OCI-LY3 (cell line): Measurements from ENCODE around the gene C16orf92.

ENCODE experiments used
- H2AFZ ChIP-seq: fragments of 200-600, 300-600 bp; shearing (Covaris generic); 2 replicates; pipeline ENCODE4 v1.6.0; 2014; ENCODE audit warnings: antibody characterized with exemption, low read depth, low read length
- H3K27ac ChIP-seq: fragments of 200-600, 300-600 bp; sonication (generic); 2 replicates; pipeline ENCODE4 v1.5.1; 2014; ENCODE audit warnings: mild to moderate bottlenecking, low read length, moderate library complexity, mixed read lengths
- H3K27me3 ChIP-seq: fragments of 200-600, 300-600 bp; sonication (generic); 2 replicates; pipeline ENCODE4 v1.6.1; 2014; ENCODE audit warnings: low read depth, low read length, mixed read lengths
- H3K36me3 ChIP-seq: fragments of 200-600, 300-600 bp; sonication (generic); replicated peaks from 2 replicates; pipeline ENCODE3; 2014; ENCODE audit warnings: low read depth, low read length, mixed read lengths
- H3K4me1 ChIP-seq: fragments of 300-600, 200-600 bp; sonication (generic); 2 replicates; pipeline ENCODE4 v1.6.1; 2014; ENCODE audit warnings: low read length, mixed read lengths
- H3K4me2 ChIP-seq: fragments of 200-600, 300-600 bp; sonication (generic); 2 replicates; pipeline ENCODE4 v1.6.1; 2014; ENCODE audit warnings: low read length, mixed read lengths
- H3K4me3 ChIP-seq: fragments of 300-600, 200-600 bp; sonication (generic); 2 replicates; pipeline ENCODE4 v1.5.1; 2014; ENCODE audit warnings: antibody characterized with exemption, mild to moderate bottlenecking, low read length, moderate library complexity
- H3K79me2 ChIP-seq: fragments of 300-600, 200-600 bp; shearing (Covaris generic); 2 replicates; pipeline ENCODE4 v1.6.1; 2014; ENCODE audit warnings: mild to moderate bottlenecking, low read length, mixed read lengths
- H3K9ac ChIP-seq: fragments of 300-600, 200-600 bp; shearing (Covaris generic); 2 replicates; pipeline ENCODE4 v1.6.0; 2014; ENCODE audit warnings: mild to moderate bottlenecking, low read length, moderate library complexity
- H3K9me3 ChIP-seq: fragments of 200-600, 300-600 bp; shearing (Covaris generic); 2 replicates; pipeline ENCODE4 v1.6.1; 2014; ENCODE audit warnings: low read length, mixed read lengths; ENCODE audit not compliant: insufficient read depth
- H4K20me1 ChIP-seq: fragments of 200-600, 300-600 bp; sonication (generic); 2 replicates; pipeline ENCODE4 v1.6.1; 2016; ENCODE audit warnings: low read length, mixed read lengths; ENCODE audit not compliant: insufficient read depth
- EZH2phosphoT487 ChIP-seq: fragments of 200-600 bp; shearing (Covaris generic); IDR thresholded peaks from 2 replicates; pipeline ENCODE4 v1.6.1; 2018; ENCODE audit warnings: antibody characterized with exemption, mixed run types, low read depth
- TF ChIP-seq, protein P1 (sequence below): fragments of 200-600, 300-600 bp; sonication (generic); IDR thresholded peaks from 2 replicates; pipeline ENCODE4 v1.5.1; 2014; ENCODE audit warnings: antibody characterized with exemption, low read length, low read depth

C16orf92 gene

DNA sequence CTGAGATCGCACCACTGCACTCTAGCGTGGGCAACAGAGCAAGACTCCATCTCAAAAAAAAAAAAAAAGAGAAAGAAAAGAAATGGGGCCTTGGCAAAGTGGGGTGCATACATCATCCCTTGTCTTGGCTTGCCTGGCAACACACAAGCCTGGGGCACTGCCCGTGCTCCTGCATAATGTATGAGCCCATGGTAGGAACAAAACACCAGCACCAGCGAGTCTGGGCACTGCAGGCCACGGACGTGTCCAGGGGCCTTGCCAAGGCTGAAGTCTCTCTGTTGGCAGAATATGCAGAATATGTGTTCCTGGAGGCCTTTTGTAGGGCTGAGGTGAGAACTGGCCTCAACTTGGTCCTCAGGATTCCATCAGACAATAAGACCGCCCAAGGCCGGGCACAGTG, 26.9 kb downstream of the C16orf92 start:
- Histone ChIP-seq H3K9ac (no peak overlapping the region), H3K4me1 (peaks cover 5% of the 10 kb centered on the region), H3K36me3 (no peaks in the 10 kb centered on the region), H3K9me3 (no peaks in the 10 kb centered on the region), H3K4me3 (no peak overlapping the region), H3K27me3 (peaks cover 7% of the 10 kb centered on the region), H3K4me2 (no peak overlapping the region), H4K20me1 (no peaks in the 10 kb centered on the region), H3K79me2 (no peaks in the 10 kb centered on the region), H3K27ac (no peak overlapping the region), H2AFZ (no peak overlapping the region)
- no peak for TF ChIP-seq EZH2phosphoT487
- TF ChIP-seq, protein P1, sequence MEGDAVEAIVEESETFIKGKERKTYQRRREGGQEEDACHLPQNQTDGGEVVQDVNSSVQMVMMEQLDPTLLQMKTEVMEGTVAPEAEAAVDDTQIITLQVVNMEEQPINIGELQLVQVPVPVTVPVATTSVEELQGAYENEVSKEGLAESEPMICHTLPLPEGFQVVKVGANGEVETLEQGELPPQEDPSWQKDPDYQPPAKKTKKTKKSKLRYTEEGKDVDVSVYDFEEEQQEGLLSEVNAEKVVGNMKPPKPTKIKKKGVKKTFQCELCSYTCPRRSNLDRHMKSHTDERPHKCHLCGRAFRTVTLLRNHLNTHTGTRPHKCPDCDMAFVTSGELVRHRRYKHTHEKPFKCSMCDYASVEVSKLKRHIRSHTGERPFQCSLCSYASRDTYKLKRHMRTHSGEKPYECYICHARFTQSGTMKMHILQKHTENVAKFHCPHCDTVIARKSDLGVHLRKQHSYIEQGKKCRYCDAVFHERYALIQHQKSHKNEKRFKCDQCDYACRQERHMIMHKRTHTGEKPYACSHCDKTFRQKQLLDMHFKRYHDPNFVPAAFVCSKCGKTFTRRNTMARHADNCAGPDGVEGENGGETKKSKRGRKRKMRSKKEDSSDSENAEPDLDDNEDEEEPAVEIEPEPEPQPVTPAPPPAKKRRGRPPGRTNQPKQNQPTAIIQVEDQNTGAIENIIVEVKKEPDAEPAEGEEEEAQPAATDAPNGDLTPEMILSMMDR = no peak

DNA sequence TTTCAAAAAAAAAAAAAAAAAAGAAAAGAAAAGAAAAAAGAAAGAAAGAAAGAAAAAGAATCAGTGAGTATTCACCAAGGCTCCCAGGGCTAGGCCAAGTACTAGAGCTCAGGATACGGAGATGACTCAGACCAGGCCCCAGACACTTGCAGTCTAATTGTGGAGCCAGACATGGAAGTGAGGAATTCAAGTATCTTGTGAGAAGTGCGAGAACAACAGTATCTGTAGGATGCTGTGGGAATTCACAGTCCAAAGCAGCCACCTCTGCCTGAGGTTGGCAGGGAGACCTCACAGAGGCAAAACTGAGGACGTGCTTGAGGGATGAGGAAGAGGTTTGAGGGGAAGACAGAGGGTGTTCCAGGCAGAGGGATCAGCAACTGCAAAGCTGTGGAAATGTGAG, 28.5 kb downstream of the C16orf92 start:
- no peak for TF ChIP-seq EZH2phosphoT487
- TF ChIP-seq, protein P1 = no peak
- no peak overlapping the region for H3K27ac ChIP-seq
- no peaks in the 10 kb centered on the region for H3K36me3 ChIP-seq
- H3K27me3 ChIP-seq = peaks cover 5% of the 10 kb centered on the region
- H4K20me1 ChIP-seq = no peaks in the 10 kb centered on the region
- H3K4me2 ChIP-seq = no peak overlapping the region
- no peaks in the 10 kb centered on the region for H3K9me3 ChIP-seq
- no peak overlapping the region for H3K9ac ChIP-seq
- H3K4me3 ChIP-seq = no peak overlapping the region
- no peak overlapping the region for H2AFZ ChIP-seq
- H3K79me2 ChIP-seq = no peaks in the 10 kb centered on the region
- peaks cover 5% of the 10 kb centered on the region for H3K4me1 ChIP-seq

DNA sequence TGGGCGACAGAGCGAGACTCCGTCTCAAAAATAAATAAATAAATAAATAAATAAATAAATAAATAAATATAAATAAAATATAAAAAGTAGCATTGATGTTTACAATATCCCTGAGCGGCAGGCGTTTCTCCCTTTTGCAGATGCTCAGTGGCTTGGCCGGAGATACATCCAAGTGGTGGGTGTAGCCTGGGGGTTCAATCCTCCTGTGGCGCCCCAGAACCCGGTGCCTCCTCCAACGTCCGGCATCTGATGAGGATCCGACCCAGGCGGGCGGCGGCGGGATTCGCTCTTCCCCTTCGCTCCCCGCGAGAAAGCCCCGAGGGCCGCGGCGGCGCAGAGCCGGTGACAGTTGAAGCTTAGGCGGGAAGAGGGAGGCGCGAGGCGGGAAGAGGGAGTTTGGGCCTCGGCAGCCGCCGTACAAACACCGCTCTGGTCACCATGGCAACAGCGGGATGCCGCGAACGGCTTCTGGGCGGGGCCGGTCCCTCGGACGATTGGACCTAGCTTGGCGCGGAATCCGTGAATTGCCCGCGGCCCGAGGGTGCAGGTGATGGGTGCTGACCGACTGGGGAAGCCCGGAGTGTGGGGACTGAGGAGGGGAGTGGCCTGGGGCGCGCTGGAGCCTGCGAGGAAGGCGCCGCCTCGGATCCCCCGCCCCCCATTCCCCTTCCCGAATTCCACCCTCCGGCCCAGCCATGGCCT, 29.8 kb downstream of the C16orf92 start:
- peak overlapping the region; percentile 79 for H3K9ac ChIP-seq

DNA sequence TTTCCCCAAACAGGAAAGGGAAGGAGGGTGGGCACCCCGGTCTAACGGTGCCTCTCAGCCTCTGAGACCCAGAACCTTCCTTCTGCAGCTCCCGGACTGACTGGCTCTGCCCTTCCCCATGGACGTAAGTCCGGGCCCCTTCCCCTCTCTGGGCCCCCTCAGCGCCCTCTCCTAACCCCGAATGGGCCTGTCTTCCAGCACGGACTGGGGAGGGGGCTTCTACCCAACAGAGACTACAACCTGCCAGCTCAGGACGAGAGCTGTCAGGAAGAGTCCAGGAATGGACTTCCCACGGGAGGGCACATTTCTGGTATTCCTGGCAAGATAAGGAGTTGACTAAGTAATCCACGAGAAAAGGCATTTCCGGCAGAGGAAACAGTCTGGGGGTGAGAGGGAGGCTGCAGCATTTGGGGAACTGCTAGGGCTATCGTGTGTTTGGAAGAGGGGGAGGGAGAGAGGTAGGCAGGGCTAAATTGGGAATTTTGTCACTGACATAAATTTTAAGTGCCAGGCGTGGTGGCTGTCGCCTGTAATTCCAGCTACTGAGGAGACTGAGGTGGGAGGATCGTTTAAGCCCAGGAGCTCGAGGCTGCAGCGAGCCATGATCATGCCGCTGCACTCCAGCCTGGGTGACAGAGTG, 30.5 kb downstream of the C16orf92 start:
- no peak overlapping the region for H3K27ac ChIP-seq
- no peaks in the 10 kb centered on the region for H3K36me3 ChIP-seq
- peak overlapping the region; percentile 82 for H3K4me3 ChIP-seq
- H3K4me1 ChIP-seq = peaks cover 5% of the 10 kb centered on the region
- H3K27me3 ChIP-seq = no peaks in the 10 kb centered on the region
- H2AFZ ChIP-seq = peak overlapping the region; percentile 55
- no peaks in the 10 kb centered on the region for H4K20me1 ChIP-seq
- no peaks in the 10 kb centered on the region for H3K79me2 ChIP-seq
- peak overlapping the region; percentile 99 for H3K4me2 ChIP-seq
- no peaks in the 10 kb centered on the region for H3K9me3 ChIP-seq
- peak overlapping the region; percentile 79 for H3K9ac ChIP-seq
- no peak for TF ChIP-seq EZH2phosphoT487
- TF ChIP-seq, protein P1 = no peak

More for the DNA sequence above, 29.8 kb downstream of the C16orf92 start:
- H3K36me3 ChIP-seq = no peaks in the 10 kb centered on the region
- H3K27me3 ChIP-seq = no peaks in the 10 kb centered on the region
- H3K79me2 ChIP-seq = no peaks in the 10 kb centered on the region
- peak overlapping the region; percentile 82 for H3K4me3 ChIP-seq
- H3K4me2 ChIP-seq = peak overlapping the region; percentile 99
- H3K4me1 ChIP-seq = peaks cover 5% of the 10 kb centered on the region
- no peaks in the 10 kb centered on the region for H4K20me1 ChIP-seq
- peak overlapping the region; percentile 23; the same call in 1 of the 2 replicates for H3K27ac ChIP-seq
- H2AFZ ChIP-seq = peak overlapping the region; percentile 95
- no peak for TF ChIP-seq EZH2phosphoT487
- TF ChIP-seq, protein P1 = no peak
- no peaks in the 10 kb centered on the region for H3K9me3 ChIP-seq
